Vagina (tissue), 2 donors: ENCODE measurements around the gene CFAP299.

Source experiments
- POLR2A ChIP-seq, 2 donors: fragments of 450-650 bp; IDR thresholded peaks; one replicate each; pipeline ENCODE4 v1.6.1; 2017; ENCODE audit warnings: antibody characterized with exemption in 2 of 2, mild to moderate bottlenecking in 2 of 2, moderate library complexity in 2 of 2
- TF ChIP-seq, protein P1 (sequence below), 3 experiments: fragments of 450-650 bp in 2 of 3; fragments of 200-600 bp in 1 of 3; sonication (generic) in 1 of 3; IDR thresholded peaks; one replicate each; pipeline ENCODE4 v1.5.1; 2017 to 2019; ENCODE audit warnings: antibody characterized with exemption in 3 of 3, mild to moderate bottlenecking in 2 of 3, moderate library complexity in 2 of 3

DNA sequence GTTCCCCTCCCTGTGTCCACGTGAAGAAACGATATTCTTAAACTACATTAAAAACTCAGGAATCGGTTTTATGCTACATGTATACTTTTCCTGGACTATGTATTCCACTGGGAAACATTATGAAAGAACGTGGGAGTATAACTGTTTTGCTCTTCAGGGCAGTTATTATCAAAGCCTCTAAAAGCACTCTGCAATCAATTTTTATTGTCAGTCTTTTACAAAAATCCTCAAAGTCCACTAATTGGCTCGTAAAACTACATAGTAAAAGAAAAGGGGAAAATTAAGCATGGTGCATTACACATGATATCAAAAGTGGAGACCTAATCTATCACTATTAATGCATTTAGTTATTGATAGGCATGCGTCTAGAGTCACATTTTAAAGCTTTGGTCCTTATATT, 11.4 kb upstream of the CFAP299 start:
- TF ChIP-seq, protein P1, sequence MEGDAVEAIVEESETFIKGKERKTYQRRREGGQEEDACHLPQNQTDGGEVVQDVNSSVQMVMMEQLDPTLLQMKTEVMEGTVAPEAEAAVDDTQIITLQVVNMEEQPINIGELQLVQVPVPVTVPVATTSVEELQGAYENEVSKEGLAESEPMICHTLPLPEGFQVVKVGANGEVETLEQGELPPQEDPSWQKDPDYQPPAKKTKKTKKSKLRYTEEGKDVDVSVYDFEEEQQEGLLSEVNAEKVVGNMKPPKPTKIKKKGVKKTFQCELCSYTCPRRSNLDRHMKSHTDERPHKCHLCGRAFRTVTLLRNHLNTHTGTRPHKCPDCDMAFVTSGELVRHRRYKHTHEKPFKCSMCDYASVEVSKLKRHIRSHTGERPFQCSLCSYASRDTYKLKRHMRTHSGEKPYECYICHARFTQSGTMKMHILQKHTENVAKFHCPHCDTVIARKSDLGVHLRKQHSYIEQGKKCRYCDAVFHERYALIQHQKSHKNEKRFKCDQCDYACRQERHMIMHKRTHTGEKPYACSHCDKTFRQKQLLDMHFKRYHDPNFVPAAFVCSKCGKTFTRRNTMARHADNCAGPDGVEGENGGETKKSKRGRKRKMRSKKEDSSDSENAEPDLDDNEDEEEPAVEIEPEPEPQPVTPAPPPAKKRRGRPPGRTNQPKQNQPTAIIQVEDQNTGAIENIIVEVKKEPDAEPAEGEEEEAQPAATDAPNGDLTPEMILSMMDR (IDR thresholded peaks at IDR 0.05): no peak
- TF ChIP-seq POLR2A (IDR thresholded peaks at IDR 0.05): no peak
